ENCODE results near the gene KIRREL2.

Gene KIRREL2

DNA sequence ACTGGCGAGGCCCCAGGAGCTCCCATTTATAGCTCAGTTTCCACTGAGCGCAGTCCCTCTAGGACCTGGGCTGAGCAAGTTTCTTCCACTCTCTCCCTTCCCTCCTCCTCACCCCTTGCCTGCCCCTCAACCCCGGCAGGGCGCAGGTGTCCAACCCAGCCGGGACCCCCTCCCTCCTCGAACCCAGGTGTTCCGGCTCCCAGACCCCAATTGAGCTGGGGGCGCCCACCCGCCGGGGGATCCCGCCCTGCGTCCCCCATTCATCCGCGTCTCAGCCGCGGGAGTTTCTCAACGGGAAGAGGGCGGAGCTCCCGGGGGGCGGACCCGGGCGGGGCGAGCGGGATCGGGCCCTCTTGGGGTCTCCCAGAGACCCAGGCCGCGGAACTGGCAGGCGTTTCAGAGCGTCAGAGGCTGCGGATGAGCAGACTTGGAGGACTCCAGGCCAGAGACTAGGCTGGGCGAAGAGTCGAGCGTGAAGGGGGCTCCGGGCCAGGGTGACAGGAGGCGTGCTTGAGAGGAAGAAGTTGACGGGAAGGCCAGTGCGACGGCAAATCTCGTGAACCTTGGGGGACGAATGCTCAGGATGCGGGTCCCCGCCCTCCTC is at the start of gene KIRREL2:
Gene KIRREL2 (plus strand): TSS at position 366 of the 604 bp plus-strand sequence. CDS start 209 bp downstream, at position 575.
- peak within 1 kb of the TSS; percentile 45; the same call in 1 of the 2 replicates for H3K9ac ChIP-seq (ENCODE audit: low read depth, low read length)
- peak within 1 kb of the TSS; percentile 78 for H3K4me3 ChIP-seq (ENCODE audit: low read length)
- no peak within 1 kb of the TSS for H3K27ac ChIP-seq (ENCODE audit: low read length)
- H3K9me3 ChIP-seq (ENCODE audit: insufficient read depth, low read depth, low read length): no peaks in the 10 kb centered on the region
- H3K36me3 ChIP-seq (ENCODE audit: insufficient read depth, low read depth, low read length): no peaks in the 10 kb centered on the region
- H3K27me3 ChIP-seq (ENCODE audit: insufficient read depth, low read length): peaks cover 87% of the 10 kb centered on the region
- no peaks in the 10 kb centered on the region; the same call in 1 of the 2 replicates for H3K4me1 ChIP-seq (ENCODE audit: insufficient read depth, low read length)

DNA sequence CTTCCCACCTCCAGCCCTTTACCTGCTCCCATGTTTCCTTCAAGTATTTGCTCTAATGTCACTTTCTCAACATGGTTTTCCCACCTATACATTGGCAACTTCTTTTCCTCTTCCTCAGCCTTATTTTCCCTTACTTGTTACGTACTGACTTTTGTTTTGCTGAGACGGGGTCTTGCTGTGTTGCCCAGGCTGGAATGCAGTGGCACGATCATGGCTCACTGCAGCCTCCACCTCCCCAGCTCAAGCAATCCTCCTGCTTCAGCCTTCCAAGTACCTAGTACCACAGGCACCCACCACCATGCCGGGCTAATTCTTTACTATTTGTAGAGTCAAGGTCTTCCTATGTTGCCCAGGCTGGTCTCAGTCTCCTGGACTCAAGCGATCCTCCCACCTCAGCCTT is 49.1 kb upstream of the KIRREL2 start:
- no peaks in the 10 kb centered on the region for H3K9me3 ChIP-seq (ENCODE audit: insufficient read depth, low read depth, low read length)
- H3K27ac ChIP-seq (ENCODE audit: low read length): no peak overlapping the region
- no peaks in the 10 kb centered on the region for H3K4me1 ChIP-seq (ENCODE audit: insufficient read depth, low read length)
- no peaks in the 10 kb centered on the region; the same call in 1 of the 2 replicates for H3K27me3 ChIP-seq (ENCODE audit: insufficient read depth, low read length)
- H3K36me3 ChIP-seq (ENCODE audit: insufficient read depth, low read depth, low read length): no peaks in the 10 kb centered on the region
- H3K9ac ChIP-seq (ENCODE audit: low read depth, low read length): no peak overlapping the region
- no peak overlapping the region for H3K4me3 ChIP-seq (ENCODE audit: low read length)

DNA sequence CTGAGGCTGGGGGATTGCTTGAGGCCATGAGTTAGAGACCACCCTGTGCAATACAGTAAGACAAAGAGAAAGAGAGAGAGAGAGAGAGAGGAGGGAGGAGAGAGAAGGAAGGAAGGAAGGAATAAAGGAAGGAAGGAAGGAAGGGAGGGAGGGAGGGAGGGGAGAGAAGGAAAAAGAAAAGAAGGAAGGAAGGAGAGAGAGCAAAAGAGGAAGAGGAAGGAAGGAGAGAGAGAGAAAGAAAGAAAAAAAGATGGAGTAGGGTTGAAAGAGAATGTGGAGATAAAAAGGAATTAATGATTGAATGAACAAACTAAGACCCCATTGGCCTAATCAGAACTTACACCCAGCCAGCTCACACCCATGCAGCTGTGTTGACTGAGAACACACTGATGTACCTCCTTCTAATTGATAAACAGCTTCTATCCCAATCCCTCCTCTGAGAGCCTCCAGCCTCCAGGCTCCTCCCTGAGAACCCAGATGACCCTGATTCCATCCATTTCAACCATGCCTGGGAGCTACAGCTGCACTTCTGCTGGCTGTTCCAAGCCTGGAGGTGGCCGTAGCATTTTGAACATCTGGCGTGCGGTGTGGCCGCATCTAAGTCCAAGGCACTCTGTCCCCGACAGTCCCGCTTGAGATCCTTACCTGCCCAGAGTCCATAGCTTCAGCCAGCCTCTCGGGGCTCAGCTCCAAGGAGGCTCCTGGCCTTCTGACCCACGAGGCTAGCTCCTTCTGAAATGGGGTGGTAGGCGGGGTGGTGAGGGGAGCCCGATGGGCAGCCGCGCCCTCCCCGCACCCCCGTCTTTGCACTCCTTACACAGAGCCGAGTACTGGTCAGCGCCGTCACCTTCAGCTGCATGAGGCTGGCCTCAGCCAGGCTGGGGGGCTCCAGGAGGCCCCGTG is 45.1 kb upstream of the KIRREL2 start:
- H3K27me3 ChIP-seq (ENCODE audit: insufficient read depth, low read length): no peaks in the 10 kb centered on the region
- peaks cover 3% of the 10 kb centered on the region; the same call in 1 of the 2 replicates for H3K4me1 ChIP-seq (ENCODE audit: insufficient read depth, low read length)
- no peaks in the 10 kb centered on the region for H3K36me3 ChIP-seq (ENCODE audit: insufficient read depth, low read depth, low read length)
- no peak overlapping the region for H3K27ac ChIP-seq (ENCODE audit: low read length)
- no peaks in the 10 kb centered on the region for H3K9me3 ChIP-seq (ENCODE audit: insufficient read depth, low read depth, low read length)
- H3K4me3 ChIP-seq (ENCODE audit: low read length): no peak overlapping the region
- H3K9ac ChIP-seq (ENCODE audit: low read depth, low read length): no peak overlapping the region

DNA sequence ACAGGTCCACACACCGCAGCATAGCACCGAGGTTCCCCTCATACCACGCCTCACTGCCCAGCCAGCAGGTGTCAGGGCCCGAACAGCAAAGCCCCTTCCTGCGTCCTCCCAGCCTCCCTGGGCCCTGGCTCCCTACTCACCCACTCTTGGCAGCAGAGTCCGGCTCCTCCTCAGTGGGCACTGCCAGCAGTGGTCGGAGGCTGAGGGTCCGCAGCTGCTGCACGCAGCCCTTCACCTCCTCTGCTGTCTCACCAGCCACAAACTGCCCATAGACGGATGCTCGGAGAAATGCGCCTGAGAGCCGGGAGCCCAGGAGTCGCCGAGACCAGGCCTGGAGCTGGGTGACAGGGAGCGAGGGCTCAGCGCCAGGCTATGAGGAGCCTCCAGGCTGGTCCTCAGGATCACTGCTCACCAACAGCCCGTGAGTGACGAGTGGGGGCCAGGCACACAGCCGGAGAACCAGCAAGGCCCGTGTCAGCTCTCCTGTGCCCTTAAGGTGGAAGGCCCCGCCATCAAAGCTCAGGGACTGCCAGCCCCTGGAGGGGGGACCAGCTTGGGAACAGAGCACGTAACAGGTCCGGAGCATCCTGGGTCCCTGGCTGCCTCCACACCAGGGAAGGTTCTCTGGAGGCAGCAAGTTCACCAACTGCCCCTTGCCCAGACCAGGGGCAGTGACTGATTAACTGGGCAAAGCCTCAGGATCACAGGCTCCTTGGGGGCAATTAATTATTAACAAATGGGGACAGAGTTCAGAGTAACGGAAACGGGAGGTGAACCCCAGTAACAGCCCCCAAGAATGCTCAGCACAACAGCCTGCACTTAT is 44.3 kb upstream of the KIRREL2 start, which contains the start of gene PRODH2:
Gene PRODH2 (minus strand): TSS at position 626 of the 823 bp plus-strand sequence. CDS start 40 bp downstream, at position 586.
- Histone ChIP-seq H3K27me3 (ENCODE audit: insufficient read depth, low read length) (no peaks in the 10 kb centered on the region), H3K36me3 (ENCODE audit: insufficient read depth, low read depth, low read length) (no peaks in the 10 kb centered on the region), H3K9me3 (ENCODE audit: insufficient read depth, low read depth, low read length) (no peaks in the 10 kb centered on the region), H3K27ac (ENCODE audit: low read length) (no peak within 1 kb of the TSS), H3K4me1 (ENCODE audit: insufficient read depth, low read length) (peaks cover 3% of the 10 kb centered on the region; the same call in 1 of the 2 replicates), H3K4me3 (ENCODE audit: low read length) (no peak within 1 kb of the TSS), H3K9ac (ENCODE audit: low read depth, low read length) (no peak within 1 kb of the TSS)

DNA sequence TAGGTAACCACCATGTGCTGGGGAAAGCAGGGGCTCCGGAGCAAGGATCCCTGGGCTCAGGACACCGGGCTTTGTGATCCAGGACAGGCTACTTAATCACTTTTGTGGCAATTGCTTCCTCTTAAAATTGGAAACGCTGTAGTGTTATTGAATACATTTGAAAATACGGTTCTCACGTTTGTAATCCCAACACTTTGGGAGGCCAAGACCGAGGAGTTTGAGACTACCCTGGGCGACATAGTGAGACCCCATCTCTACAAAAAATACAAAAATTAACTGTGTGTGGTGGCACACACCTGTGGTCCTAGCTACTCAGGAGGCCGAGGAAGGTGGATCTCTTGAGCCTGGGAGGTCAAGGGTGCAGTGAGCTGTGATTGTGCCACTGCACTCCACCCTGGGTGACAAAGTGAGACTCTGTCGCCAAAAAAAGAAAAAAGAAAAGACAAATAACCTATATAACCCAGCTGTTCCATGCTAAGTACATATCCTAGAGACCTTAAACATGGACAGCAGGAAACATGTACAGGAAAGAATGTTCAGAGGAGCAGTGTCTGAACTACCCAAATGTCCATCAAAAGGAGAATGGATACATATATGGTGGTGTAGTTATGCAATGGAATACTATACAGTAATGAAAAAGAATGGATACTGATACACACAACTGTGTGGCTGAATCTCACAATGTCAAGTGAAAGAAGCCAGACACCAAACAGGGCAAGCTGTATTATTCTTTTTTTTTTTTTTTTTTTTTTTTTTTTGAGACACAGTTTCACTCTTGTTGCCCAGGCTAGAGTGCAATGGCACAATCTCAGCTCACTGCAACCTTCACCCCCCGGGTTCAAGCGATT is 43.4 kb upstream of the KIRREL2 start:
- Histone ChIP-seq H3K4me3 (ENCODE audit: low read length) (no peak overlapping the region), H3K27ac (ENCODE audit: low read length) (no peak overlapping the region), H3K27me3 (ENCODE audit: insufficient read depth, low read length) (0 out of 2 replicates have a peak, but pooled peaks cover under 1% of the 10 kb centered on the region), H3K36me3 (ENCODE audit: insufficient read depth, low read depth, low read length) (no peaks in the 10 kb centered on the region), H3K4me1 (ENCODE audit: insufficient read depth, low read length) (peaks cover 3% of the 10 kb centered on the region; the same call in 1 of the 2 replicates), H3K9me3 (ENCODE audit: insufficient read depth, low read depth, low read length) (no peaks in the 10 kb centered on the region), H3K9ac (ENCODE audit: low read depth, low read length) (no peak overlapping the region)

DNA sequence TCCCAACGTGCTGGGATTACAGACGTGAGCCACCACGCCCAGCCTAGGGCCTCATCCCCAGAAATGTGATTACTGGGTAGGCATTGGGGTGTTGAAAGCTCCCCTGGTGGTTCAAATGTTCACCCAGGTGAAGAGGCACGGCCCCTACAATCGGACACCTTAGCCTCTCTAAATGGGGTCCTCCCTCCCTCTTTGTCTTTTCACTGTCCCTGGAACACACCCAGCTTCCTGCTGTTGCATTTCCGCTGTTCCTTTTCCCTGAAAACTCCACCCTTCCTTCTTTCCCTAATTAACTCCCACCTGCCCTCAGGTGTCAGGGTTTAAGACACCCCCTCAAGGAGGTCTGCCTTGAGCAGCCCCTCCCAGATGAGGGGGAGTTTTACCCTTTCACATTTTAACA is 40.4 kb upstream of the KIRREL2 start:
- Histone ChIP-seq H3K36me3 (ENCODE audit: insufficient read depth, low read depth, low read length) (no peaks in the 10 kb centered on the region), H3K9me3 (ENCODE audit: insufficient read depth, low read depth, low read length) (no peaks in the 10 kb centered on the region), H3K4me3 (ENCODE audit: low read length) (no peak overlapping the region), H3K4me1 (ENCODE audit: insufficient read depth, low read length) (peaks cover 3% of the 10 kb centered on the region; the same call in 1 of the 2 replicates), H3K9ac (ENCODE audit: low read depth, low read length) (no peak overlapping the region), H3K27ac (ENCODE audit: low read length) (no peak overlapping the region), H3K27me3 (ENCODE audit: insufficient read depth, low read length) (peaks cover 8% of the 10 kb centered on the region; the same call in 1 of the 2 replicates)

DNA sequence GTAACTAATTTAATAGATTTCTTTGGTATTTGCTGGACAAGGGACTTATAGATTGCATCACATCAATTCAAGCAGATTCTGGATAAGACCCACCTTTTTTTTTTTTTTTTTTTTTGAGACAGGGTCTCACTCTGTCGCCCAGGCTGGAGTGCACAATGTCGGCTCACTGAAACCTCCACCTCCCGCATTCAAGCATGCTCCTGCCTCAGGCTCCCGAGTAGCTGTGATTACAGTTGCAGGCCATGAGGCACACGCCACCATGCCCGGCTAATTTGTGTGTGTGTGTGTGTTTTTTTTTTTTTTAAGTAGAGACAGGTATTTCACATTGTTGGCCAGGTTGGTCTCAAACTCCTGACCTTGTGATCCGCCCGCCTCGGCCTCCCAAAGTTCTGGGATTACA is 39.9 kb upstream of the KIRREL2 start:
- Histone ChIP-seq H3K27me3 (ENCODE audit: insufficient read depth, low read length) (peaks cover 8% of the 10 kb centered on the region; the same call in 1 of the 2 replicates), H3K4me3 (ENCODE audit: low read length) (no peak overlapping the region), H3K27ac (ENCODE audit: low read length) (no peak overlapping the region)

DNA sequence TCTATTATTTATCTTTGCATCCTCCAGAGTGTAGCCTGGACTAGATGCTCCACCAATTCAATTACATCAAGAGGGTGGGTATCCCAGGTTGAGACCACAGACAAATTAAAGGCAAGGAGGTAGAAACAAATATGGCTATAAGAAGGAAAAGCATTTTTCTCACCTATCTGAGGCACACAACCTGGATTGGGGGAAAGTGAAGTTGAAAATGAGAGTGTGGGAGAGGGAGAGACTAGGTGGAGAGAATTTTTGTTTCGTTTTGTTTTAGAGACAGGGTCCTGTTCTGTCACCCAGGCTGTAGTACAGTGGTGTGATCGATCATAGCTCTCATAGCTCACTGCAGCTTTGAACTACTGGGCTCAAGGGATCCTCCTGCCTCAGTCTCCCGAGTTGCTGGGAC is 38.3 kb upstream of the KIRREL2 start:
- Histone ChIP-seq H3K9ac (ENCODE audit: low read depth, low read length) (no peak overlapping the region), H3K27ac (ENCODE audit: low read length) (no peak overlapping the region), H3K27me3 (ENCODE audit: insufficient read depth, low read length) (peaks cover 8% of the 10 kb centered on the region; the same call in 1 of the 2 replicates), H3K4me1 (ENCODE audit: insufficient read depth, low read length) (peaks cover 3% of the 10 kb centered on the region; the same call in 1 of the 2 replicates), H3K4me3 (ENCODE audit: low read length) (no peak overlapping the region), H3K36me3 (ENCODE audit: insufficient read depth, low read depth, low read length) (no peaks in the 10 kb centered on the region), H3K9me3 (ENCODE audit: insufficient read depth, low read depth, low read length) (no peaks in the 10 kb centered on the region)

More for the DNA sequence above, 39.9 kb upstream of the KIRREL2 start:
- Histone ChIP-seq H3K36me3 (ENCODE audit: insufficient read depth, low read depth, low read length) (no peaks in the 10 kb centered on the region), H3K9ac (ENCODE audit: low read depth, low read length) (no peak overlapping the region), H3K4me1 (ENCODE audit: insufficient read depth, low read length) (peaks cover 3% of the 10 kb centered on the region; the same call in 1 of the 2 replicates), H3K9me3 (ENCODE audit: insufficient read depth, low read depth, low read length) (no peaks in the 10 kb centered on the region)

DNA sequence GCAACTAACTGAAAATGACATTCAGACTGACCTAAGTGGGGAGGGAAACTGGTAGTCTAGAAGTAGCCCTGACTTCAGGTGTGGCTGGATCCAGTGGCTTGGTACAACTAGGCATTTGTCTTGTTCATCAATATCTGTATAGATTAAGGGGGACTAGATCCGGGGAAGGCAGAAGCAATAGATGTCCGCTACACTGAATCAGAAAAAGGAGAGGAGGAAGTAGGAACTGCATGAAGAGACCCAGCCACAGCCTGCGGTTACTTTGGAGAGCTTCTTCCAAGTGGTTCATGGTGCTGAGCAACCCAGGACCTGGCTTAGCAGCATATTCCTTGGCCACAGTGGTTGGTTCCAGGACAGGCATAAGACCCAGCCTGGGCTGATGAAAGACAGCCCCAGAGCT is 34.1 kb upstream of the KIRREL2 start:
- Histone ChIP-seq H3K27me3 (ENCODE audit: insufficient read depth, low read length) (peaks cover 12% of the 10 kb centered on the region; the same call in 1 of the 2 replicates), H3K9ac (ENCODE audit: low read depth, low read length) (no peak overlapping the region), H3K36me3 (ENCODE audit: insufficient read depth, low read depth, low read length) (no peaks in the 10 kb centered on the region), H3K4me1 (ENCODE audit: insufficient read depth, low read length) (no peaks in the 10 kb centered on the region; the same call in 1 of the 2 replicates), H3K27ac (ENCODE audit: low read length) (no peak overlapping the region), H3K9me3 (ENCODE audit: insufficient read depth, low read depth, low read length) (no peaks in the 10 kb centered on the region), H3K4me3 (ENCODE audit: low read length) (no peak overlapping the region)

DNA sequence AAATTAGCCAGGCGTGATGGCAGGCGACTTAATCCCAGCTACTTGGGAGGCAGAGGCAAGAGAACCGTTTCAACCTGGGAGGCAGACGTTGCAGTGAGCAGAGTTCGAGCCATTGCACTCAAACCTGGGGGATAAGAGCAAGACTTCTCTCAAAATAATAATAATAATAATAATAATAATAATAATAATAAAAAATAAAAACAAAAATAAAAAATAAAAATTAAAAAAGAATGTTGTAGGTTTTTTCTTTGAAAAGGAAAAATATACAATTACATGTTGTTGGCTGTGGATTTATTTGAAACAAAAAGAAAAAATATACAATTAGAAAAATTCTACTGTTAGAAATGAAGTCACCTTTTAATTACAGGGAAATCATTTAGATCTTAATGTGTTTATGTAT is 32.6 kb upstream of the KIRREL2 start:
- Histone ChIP-seq H3K4me1 (ENCODE audit: insufficient read depth, low read length) (no peaks in the 10 kb centered on the region; the same call in 1 of the 2 replicates), H3K27ac (ENCODE audit: low read length) (no peak overlapping the region), H3K9ac (ENCODE audit: low read depth, low read length) (no peak overlapping the region), H3K36me3 (ENCODE audit: insufficient read depth, low read depth, low read length) (no peaks in the 10 kb centered on the region), H3K9me3 (ENCODE audit: insufficient read depth, low read depth, low read length) (no peaks in the 10 kb centered on the region), H3K4me3 (ENCODE audit: low read length) (no peak overlapping the region), H3K27me3 (ENCODE audit: insufficient read depth, low read length) (peaks cover 8% of the 10 kb centered on the region; the same call in 1 of the 2 replicates)

All from iPS-20b (cell line).